GM13977 (cell line): ENCODE data around the gene STPG2.

ENCODE experiments used
- DNase-seq: peaks from one replicate; pipeline ENCODE4 v3.0.0; 2012; ENCODE audit warnings: low spot score
- in situ Hi-C: fragments of 300-500 bp; cut with MboI; formaldehyde crosslinking; loops from one replicate; pipeline ENCODE4 v1.12.0; 2022; ENCODE audit warnings: low sequenced_read_pairs, low pct_unique_long_range_greater_than_20kb, mixed read lengths, inconsistent platforms; ENCODE audit not compliant: unreplicated experiment
- TF ChIP-seq, protein P1 (sequence below): IDR thresholded peaks from 2 replicates; pipeline ENCODE4 v1.5.1; 2012; ENCODE audit warnings: mild to moderate bottlenecking, control low read depth; ENCODE audit not compliant: insufficient read depth; ENCODE audit errors: extremely low read depth, missing control alignments

Gene STPG2

GRCh38 chr4:97624204-97624603 lies 519.1 kb downstream of the STPG2 start:
- in situ Hi-C loops: no loop called here
- no peak for DNase-seq
- TF ChIP-seq, protein P1, sequence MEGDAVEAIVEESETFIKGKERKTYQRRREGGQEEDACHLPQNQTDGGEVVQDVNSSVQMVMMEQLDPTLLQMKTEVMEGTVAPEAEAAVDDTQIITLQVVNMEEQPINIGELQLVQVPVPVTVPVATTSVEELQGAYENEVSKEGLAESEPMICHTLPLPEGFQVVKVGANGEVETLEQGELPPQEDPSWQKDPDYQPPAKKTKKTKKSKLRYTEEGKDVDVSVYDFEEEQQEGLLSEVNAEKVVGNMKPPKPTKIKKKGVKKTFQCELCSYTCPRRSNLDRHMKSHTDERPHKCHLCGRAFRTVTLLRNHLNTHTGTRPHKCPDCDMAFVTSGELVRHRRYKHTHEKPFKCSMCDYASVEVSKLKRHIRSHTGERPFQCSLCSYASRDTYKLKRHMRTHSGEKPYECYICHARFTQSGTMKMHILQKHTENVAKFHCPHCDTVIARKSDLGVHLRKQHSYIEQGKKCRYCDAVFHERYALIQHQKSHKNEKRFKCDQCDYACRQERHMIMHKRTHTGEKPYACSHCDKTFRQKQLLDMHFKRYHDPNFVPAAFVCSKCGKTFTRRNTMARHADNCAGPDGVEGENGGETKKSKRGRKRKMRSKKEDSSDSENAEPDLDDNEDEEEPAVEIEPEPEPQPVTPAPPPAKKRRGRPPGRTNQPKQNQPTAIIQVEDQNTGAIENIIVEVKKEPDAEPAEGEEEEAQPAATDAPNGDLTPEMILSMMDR: no peak

GRCh38 chr4:97605932-97606331 lies 537.3 kb downstream of the STPG2 start:
- in situ Hi-C loops: no loop called here
- DNase-seq: no peak

DNA sequence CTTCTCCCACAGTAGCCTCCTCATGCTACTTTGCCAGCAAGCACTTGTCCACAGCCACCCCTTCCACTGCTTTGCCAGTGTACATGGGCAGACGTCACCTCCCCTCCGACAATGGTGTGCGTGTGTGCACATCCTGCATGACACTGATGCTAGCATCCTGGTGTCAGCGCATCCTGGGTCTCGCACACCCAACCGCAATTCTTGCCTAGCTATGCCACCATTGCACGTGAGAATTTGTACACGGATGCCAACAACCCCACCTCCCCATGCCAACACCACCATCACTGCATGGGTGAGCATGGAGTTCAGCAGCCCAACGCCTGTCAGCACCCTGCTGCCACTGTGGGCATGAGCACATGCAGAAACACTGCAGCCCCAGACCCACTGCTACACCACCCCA lies 550.0 kb downstream of the STPG2 start:
- in situ Hi-C loops: no loop called here
- DNase-seq: no peak
- TF ChIP-seq, protein P1: no peak

More at GRCh38 chr4:97605932-97606331, 537.3 kb downstream of the STPG2 start:
- TF ChIP-seq, protein P1: no peak

GRCh38 chr4:97590266-97590665 lies 553.0 kb downstream of the STPG2 start:
- in situ Hi-C loops: no loop called here
- TF ChIP-seq, protein P1: no peak
- no peak for DNase-seq

DNA sequence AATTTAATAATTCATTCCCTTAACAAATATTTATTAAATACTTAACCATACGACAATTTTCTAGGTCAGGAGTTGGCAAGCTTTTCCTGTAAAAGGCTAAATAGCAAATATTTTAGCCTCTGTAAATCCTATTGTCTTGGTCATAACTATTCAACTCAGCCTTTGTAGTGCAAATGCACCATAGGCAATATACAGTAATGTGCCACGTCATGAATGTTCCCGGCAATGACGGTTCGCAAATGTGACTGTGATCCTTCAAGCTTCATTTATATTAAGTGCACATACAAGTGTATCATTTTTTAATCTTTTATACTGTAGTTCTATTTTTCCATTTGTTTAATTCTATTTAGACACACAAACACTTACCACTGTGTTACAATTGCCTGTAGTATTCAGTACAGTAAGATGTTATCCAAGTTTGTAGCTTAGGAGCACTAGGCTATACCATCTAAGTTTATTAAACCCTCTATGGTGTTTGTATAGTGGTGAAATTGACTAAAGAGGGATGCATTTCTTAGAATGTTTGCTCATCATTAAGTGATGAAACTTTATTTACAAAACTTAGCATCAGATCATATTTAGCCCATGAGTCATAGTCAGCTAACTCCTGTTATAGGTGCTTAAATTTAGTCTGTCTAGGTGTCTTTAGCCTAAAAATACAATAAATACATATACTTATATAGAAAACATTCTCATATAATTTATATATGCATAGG lies 553.6 kb downstream of the STPG2 start:
- TF ChIP-seq, protein P1: no peak
- in situ Hi-C loops: no loop called here
- no peak for DNase-seq

DNA sequence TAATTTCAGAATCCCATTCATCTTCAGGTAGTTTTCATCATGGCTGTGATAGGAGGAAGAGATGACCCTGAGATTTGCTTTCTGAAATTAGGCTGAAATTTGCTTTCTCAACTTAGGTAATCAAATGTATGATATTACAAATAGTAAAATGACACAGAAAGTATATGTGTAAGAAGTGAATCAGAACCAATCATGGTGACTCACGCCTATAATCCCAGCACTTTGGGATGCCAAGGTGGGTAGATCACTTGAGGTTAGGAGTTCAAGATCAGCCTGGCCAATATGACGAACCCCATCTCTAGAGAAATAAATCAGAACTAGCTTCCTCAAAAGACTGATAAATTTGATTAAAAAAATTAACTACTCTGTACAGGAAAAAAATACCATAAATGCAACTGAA lies 555.4 kb downstream of the STPG2 start:
- TF ChIP-seq, protein P1: no peak
- no peak for DNase-seq
- in situ Hi-C loops: no loop called here
